Skeletal muscle cell (primary cell): Measurements from ENCODE around the gene AUTS2.

Experiments used
- DNase-seq: peaks from one replicate; pipeline ENCODE4 v3.0.0-alpha.2; 2010; ENCODE audit warnings: low read depth
- H3K4me3 ChIP-seq: 2 replicates; pipeline ENCODE4 v1.5.1; 2011; ENCODE audit warnings: low read depth, mild to moderate bottlenecking, control low read depth, low read length, moderate library complexity

AUTS2 gene

GRCh38 chr7:69677881-69678493, 79.7 kb downstream of the AUTS2 start:
- no peak overlapping the region for H3K4me3 ChIP-seq
- no peak for DNase-seq

- no peak for DNase-seq
- H3K4me3 ChIP-seq = no peak overlapping the region
Measured at GRCh38 chr7:69678494-69679187, 80.4 kb downstream of the AUTS2 start.

GRCh38 chr7:69681181-69681580, 82.9 kb downstream of the AUTS2 start:
- H3K4me3 ChIP-seq = no peak overlapping the region
- no peak for DNase-seq

GRCh38 chr7:69682518-69682917, 84.2 kb downstream of the AUTS2 start:
- DNase-seq = no peak

GRCh38 chr7:69683002-69683401, 84.7 kb downstream of the AUTS2 start:
- no peak for DNase-seq
- no peak overlapping the region for H3K4me3 ChIP-seq

More at GRCh38 chr7:69682518-69682917, 84.2 kb downstream of the AUTS2 start:
- H3K4me3 ChIP-seq = no peak overlapping the region

GRCh38 chr7:69684369-69685292, 86.4 kb downstream of the AUTS2 start:
- DNase-seq = no peak

GRCh38 chr7:69685293-69685631, 87.0 kb downstream of the AUTS2 start:
- H3K4me3 ChIP-seq = no peak overlapping the region
- no peak for DNase-seq

More at GRCh38 chr7:69684369-69685292, 86.4 kb downstream of the AUTS2 start:
- no peak overlapping the region for H3K4me3 ChIP-seq

GRCh38 chr7:69686366-69686765, 88.1 kb downstream of the AUTS2 start:
- no peak for DNase-seq
- H3K4me3 ChIP-seq = no peak overlapping the region

GRCh38 chr7:69687739-69688433, 89.6 kb downstream of the AUTS2 start:
- DNase-seq = no peak
- no peak overlapping the region for H3K4me3 ChIP-seq

- no peak for DNase-seq
- H3K4me3 ChIP-seq = no peak overlapping the region
Measured at GRCh38 chr7:69690329-69690728, 92.1 kb downstream of the AUTS2 start.

GRCh38 chr7:69691327-69691726, 93.1 kb downstream of the AUTS2 start:
- no peak for DNase-seq
- no peak overlapping the region for H3K4me3 ChIP-seq

- H3K4me3 ChIP-seq = no peak overlapping the region
- DNase-seq = no peak
Measured at GRCh38 chr7:69691734-69692133, 93.5 kb downstream of the AUTS2 start.

- no peak overlapping the region for H3K4me3 ChIP-seq
- DNase-seq = no peak
Measured at GRCh38 chr7:69692611-69693010, 94.3 kb downstream of the AUTS2 start.

- DNase-seq = no peak
- no peak overlapping the region for H3K4me3 ChIP-seq
Measured at GRCh38 chr7:69693042-69693441, 94.8 kb downstream of the AUTS2 start.

- DNase-seq = no peak
- H3K4me3 ChIP-seq = no peak overlapping the region
Measured at GRCh38 chr7:69696054-69696591, 97.8 kb downstream of the AUTS2 start.

GRCh38 chr7:69696686-69697685, 98.7 kb downstream of the AUTS2 start:
- no peak for DNase-seq
- H3K4me3 ChIP-seq = no peak overlapping the region

GRCh38 chr7:69698109-69698825, 100.0 kb downstream of the AUTS2 start:
- no peak for DNase-seq
- H3K4me3 ChIP-seq = no peak overlapping the region

- no peak overlapping the region for H3K4me3 ChIP-seq
- no peak for DNase-seq
Measured at GRCh38 chr7:69699931-69700330, 101.7 kb downstream of the AUTS2 start.
